ENCODE data around the gene DLEC1.

DLEC1 gene

DNA sequence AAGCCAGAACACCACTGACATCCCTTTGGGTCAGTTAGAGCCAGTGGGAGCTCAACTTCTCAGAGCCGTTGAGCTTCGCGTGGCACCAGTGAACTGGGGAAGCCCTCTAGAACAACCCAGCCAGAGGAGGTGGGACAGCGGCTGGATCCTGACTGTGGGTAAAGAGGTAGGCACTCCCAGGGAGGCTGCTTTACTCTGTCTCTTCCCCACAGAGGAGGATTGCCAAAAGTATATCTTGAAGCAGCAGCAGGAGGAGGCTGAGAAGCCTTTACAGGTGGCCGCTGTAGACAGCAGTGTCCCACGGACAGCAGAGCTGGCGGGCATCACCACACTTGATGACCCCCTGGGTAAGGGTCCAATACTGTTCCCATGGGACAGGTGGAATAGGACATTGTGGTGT is 100.6 kb downstream of the DLEC1 start:
- Histone ChIP-seq H3K9me3 (ENCODE audit: control insufficient read depth, insufficient read depth, low read length) (no peaks in the 10 kb centered on the region), H3K27me3 (ENCODE audit: control insufficient read depth, insufficient read depth, low read length) (no peaks in the 10 kb centered on the region), H3K4me3 (ENCODE audit: low read length) (peak overlapping the region; percentile 76; the same call in 1 of the 2 replicates), H3K27ac (ENCODE audit: low read length) (no peak overlapping the region), H3K4me1 (ENCODE audit: control insufficient read depth, insufficient read depth, low read length) (peaks cover 4% of the 10 kb centered on the region; the same call in 1 of the 2 replicates), H3K36me3 (ENCODE audit: control insufficient read depth, insufficient read depth, low read length) (peaks cover 6% of the 10 kb centered on the region; the same call in 1 of the 2 replicates)
- DNase-seq (ENCODE audit: low read depth, low spot score), result no peak
- no CpG with 5 or more reads among the region's 7 CpGs for WGBS (ENCODE audit: insufficient coverage, insufficient read length)

DNA sequence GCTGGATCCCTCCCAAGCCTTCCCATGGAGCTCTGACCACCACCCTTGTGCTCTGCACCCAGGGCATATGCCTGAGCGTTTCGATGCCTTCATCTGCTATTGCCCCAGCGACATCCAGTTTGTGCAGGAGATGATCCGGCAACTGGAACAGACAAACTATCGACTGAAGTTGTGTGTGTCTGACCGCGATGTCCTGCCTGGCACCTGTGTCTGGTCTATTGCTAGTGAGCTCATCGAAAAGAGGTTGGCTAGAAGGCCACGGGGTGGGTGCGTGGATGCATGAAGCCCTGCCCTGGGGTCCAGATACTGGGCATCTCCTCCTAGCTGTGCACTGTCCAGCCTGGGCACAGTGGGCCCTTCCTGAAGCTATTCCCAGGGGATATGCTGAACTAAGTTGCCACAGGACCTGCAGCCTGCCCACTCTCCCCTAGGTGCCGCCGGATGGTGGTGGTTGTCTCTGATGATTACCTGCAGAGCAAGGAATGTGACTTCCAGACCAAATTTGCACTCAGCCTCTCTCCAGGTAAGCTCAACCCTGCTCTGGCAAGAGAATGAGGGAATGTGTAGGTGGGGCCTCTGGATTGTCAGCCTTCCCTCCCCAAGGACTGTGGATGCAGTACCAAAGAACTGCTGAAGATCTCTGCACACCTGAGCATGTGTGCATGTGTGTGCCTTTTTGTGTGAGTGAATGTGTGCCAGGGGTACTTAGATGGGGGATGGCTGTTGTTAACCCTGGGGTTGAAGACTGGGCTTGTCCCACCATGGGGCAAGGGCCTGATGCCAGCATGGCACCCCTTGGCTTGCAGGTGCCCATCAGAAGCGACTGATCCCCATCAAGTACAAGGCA is 101.5 kb downstream of the DLEC1 start:
- WGBS (ENCODE audit: insufficient coverage, insufficient read length), result no CpG with 5 or more reads among the region's 13 CpGs
- Histone ChIP-seq H3K36me3 (ENCODE audit: control insufficient read depth, insufficient read depth, low read length) (peaks cover 6% of the 10 kb centered on the region; the same call in 1 of the 2 replicates), H3K4me3 (ENCODE audit: low read length) (no peak overlapping the region), H3K9me3 (ENCODE audit: control insufficient read depth, insufficient read depth, low read length) (no peaks in the 10 kb centered on the region), H3K27me3 (ENCODE audit: control insufficient read depth, insufficient read depth, low read length) (no peaks in the 10 kb centered on the region), H3K27ac (ENCODE audit: low read length) (no peak overlapping the region), H3K4me1 (ENCODE audit: control insufficient read depth, insufficient read depth, low read length) (peaks cover 4% of the 10 kb centered on the region; the same call in 1 of the 2 replicates)
- no peak for DNase-seq (ENCODE audit: low read depth, low spot score)

DNA sequence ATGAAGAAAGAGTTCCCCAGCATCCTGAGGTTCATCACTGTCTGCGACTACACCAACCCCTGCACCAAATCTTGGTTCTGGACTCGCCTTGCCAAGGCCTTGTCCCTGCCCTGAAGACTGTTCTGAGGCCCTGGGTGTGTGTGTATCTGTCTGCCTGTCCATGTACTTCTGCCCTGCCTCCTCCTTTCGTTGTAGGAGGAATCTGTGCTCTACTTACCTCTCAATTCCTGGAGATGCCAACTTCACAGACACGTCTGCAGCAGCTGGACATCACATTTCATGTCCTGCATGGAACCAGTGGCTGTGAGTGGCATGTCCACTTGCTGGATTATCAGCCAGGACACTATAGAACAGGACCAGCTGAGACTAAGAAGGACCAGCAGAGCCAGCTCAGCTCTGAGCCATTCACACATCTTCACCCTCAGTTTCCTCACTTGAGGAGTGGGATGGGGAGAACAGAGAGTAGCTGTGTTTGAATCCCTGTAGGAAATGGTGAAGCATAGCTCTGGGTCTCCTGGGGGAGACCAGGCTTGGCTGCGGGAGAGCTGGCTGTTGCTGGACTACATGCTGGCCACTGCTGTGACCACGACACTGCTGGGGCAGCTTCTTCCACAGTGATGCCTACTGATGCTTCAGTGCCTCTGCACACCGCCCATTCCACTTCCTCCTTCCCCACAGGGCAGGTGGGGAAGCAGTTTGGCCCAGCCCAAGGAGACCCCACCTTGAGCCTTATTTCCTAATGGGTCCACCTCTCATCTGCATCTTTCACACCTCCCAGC is 102.4 kb downstream of the DLEC1 start:
- WGBS (ENCODE audit: insufficient coverage, insufficient read length), result no CpG with 5 or more reads among the region's 7 CpGs
- no peak overlapping the region for H3K27ac ChIP-seq (ENCODE audit: low read length)
- DNase-seq (ENCODE audit: low read depth, low spot score), result no peak
- no peaks in the 10 kb centered on the region for H3K9me3 ChIP-seq (ENCODE audit: control insufficient read depth, insufficient read depth, low read length)
- peaks cover 4% of the 10 kb centered on the region; the same call in 1 of the 2 replicates for H3K4me1 ChIP-seq (ENCODE audit: control insufficient read depth, insufficient read depth, low read length)
- no peak overlapping the region for H3K4me3 ChIP-seq (ENCODE audit: low read length)
- H3K36me3 ChIP-seq (ENCODE audit: control insufficient read depth, insufficient read depth, low read length), result peaks cover 6% of the 10 kb centered on the region; the same call in 1 of the 2 replicates
- H3K27me3 ChIP-seq (ENCODE audit: control insufficient read depth, insufficient read depth, low read length), result no peaks in the 10 kb centered on the region

DNA sequence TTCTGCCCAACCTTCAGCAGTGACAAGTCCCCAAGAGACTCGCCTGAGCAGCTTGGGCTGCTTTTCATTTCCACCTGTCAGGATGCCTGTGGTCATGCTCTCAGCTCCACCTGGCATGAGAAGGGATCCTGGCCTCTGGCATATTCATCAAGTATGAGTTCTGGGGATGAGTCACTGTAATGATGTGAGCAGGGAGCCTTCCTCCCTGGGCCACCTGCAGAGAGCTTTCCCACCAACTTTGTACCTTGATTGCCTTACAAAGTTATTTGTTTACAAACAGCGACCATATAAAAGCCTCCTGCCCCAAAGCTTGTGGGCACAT is 102.9 kb downstream of the DLEC1 start:
- no CpG with 5 or more reads among the region's 2 CpGs for WGBS (ENCODE audit: insufficient coverage, insufficient read length)
- no peaks in the 10 kb centered on the region for H3K9me3 ChIP-seq (ENCODE audit: control insufficient read depth, insufficient read depth, low read length)
- peaks cover 4% of the 10 kb centered on the region; the same call in 1 of the 2 replicates for H3K4me1 ChIP-seq (ENCODE audit: control insufficient read depth, insufficient read depth, low read length)
- H3K27ac ChIP-seq (ENCODE audit: low read length), result no peak overlapping the region
- H3K36me3 ChIP-seq (ENCODE audit: control insufficient read depth, insufficient read depth, low read length), result peaks cover 6% of the 10 kb centered on the region; the same call in 1 of the 2 replicates
- no peak overlapping the region for H3K4me3 ChIP-seq (ENCODE audit: low read length)
- H3K27me3 ChIP-seq (ENCODE audit: control insufficient read depth, insufficient read depth, low read length), result no peaks in the 10 kb centered on the region
- DNase-seq (ENCODE audit: low read depth, low spot score), result no peak

DNA sequence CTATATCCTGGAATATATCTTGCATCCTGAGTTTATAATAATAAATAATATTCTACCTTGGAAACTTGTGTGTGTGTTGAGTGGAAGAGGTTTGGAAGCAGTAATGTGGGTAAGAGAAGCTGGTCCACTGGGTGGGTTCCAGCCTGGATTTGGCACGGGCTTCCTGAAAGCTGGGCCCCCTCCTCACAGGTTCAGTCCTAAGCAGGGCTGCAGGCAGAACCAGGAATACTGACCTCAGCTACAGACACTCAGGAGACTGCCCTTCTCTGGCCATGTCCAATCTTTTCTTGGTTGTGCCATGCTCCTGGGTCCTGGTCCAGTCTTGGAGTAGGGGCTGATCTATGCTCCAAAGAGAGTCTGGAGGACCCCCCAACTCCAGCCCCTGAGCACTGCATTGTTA is 104.0 kb downstream of the DLEC1 start:
- WGBS (ENCODE audit: insufficient coverage, insufficient read length), result no CpG with 5 or more reads among the region's 1 CpG
- Histone ChIP-seq H3K9me3 (ENCODE audit: control insufficient read depth, insufficient read depth, low read length) (no peaks in the 10 kb centered on the region), H3K36me3 (ENCODE audit: control insufficient read depth, insufficient read depth, low read length) (peaks cover 6% of the 10 kb centered on the region; the same call in 1 of the 2 replicates)

DNA sequence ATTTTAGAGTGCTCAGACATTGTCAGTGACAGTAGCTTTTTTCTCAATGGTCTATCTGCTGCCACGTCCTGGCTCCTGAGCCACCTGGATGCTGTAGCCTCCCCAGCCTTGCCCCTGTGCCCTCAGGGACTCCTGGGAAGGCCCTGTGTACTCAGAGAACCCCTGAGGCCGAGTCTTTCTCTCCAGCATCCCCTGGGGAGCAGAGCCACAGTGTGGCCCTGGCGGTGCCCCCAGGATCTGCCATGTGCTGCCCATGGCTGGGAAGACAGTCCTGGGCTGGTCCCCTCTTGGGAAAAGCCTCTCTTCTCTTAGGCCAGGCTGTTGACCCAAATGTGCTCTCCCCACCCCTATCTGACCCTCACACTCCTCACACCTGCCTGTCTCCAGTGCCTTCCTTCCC is 104.5 kb downstream of the DLEC1 start:
- H3K27me3 ChIP-seq (ENCODE audit: control insufficient read depth, insufficient read depth, low read length), result no peaks in the 10 kb centered on the region
- peaks cover 2% of the 10 kb centered on the region; the same call in 1 of the 2 replicates for H3K4me1 ChIP-seq (ENCODE audit: control insufficient read depth, insufficient read depth, low read length)
- DNase-seq (ENCODE audit: low read depth, low spot score), result no peak
- no peak overlapping the region for H3K27ac ChIP-seq (ENCODE audit: low read length)
- no peak overlapping the region for H3K4me3 ChIP-seq (ENCODE audit: low read length)
- no CpG with 5 or more reads among the region's 3 CpGs for WGBS (ENCODE audit: insufficient coverage, insufficient read length)
- H3K9me3 ChIP-seq (ENCODE audit: control insufficient read depth, insufficient read depth, low read length), result no peaks in the 10 kb centered on the region
- peaks cover 6% of the 10 kb centered on the region; the same call in 1 of the 2 replicates for H3K36me3 ChIP-seq (ENCODE audit: control insufficient read depth, insufficient read depth, low read length)

More for the DNA sequence above, 104.0 kb downstream of the DLEC1 start:
- Histone ChIP-seq H3K27me3 (ENCODE audit: control insufficient read depth, insufficient read depth, low read length) (no peaks in the 10 kb centered on the region), H3K4me1 (ENCODE audit: control insufficient read depth, insufficient read depth, low read length) (peaks cover 2% of the 10 kb centered on the region; the same call in 1 of the 2 replicates), H3K4me3 (ENCODE audit: low read length) (no peak overlapping the region), H3K27ac (ENCODE audit: low read length) (no peak overlapping the region)
- no peak for DNase-seq (ENCODE audit: low read depth, low spot score)

DNA sequence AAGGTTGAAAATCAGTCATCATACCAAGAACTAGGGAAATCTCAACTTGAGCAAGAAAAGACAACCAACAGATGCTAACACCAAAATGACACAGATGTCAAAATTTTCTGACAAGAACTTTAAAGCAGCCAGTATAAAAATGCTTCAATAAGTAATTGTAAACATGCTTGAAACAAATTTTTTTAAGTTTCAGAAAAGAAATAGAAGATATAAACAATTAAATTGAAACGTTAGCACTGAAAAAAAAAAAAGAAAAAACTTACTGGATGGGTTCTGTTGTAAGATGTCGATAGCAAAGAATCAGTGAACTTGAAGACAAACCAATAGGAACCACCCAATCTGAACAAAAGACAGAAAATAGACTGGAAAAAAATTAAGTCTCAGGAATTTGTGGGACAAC is 107.5 kb downstream of the DLEC1 start:
- Histone ChIP-seq H3K9me3 (ENCODE audit: control insufficient read depth, insufficient read depth, low read length) (no peaks in the 10 kb centered on the region), H3K4me3 (ENCODE audit: low read length) (no peak overlapping the region), H3K27ac (ENCODE audit: low read length) (no peak overlapping the region), H3K4me1 (ENCODE audit: control insufficient read depth, insufficient read depth, low read length) (no peaks in the 10 kb centered on the region), H3K27me3 (ENCODE audit: control insufficient read depth, insufficient read depth, low read length) (no peaks in the 10 kb centered on the region), H3K36me3 (ENCODE audit: control insufficient read depth, insufficient read depth, low read length) (peaks cover 2% of the 10 kb centered on the region; the same call in 1 of the 2 replicates)
- no peak for DNase-seq (ENCODE audit: low read depth, low spot score)
- no CpG with 5 or more reads among the region's 2 CpGs for WGBS (ENCODE audit: insufficient coverage, insufficient read length)

DNA sequence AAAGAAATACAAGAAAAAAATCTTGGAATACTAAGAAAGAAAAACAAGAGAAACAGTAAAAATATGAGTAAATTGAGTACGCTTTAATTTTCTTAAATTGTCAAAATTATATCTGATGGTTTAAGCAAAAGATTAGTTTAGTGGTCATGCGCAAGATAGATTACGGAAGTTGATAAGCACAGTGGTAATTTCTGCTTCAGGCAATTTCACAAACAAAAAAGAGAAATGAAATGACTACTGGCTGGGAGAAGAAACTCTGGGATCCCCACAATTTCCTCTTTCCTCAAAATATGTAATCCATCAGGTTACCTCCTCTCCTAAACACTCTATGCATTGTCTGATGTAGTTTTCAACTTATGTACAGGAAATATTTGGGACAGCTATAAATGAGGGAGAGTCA is 108.4 kb downstream of the DLEC1 start:
- Histone ChIP-seq H3K4me1 (ENCODE audit: control insufficient read depth, insufficient read depth, low read length) (no peaks in the 10 kb centered on the region), H3K27ac (ENCODE audit: low read length) (no peak overlapping the region), H3K36me3 (ENCODE audit: control insufficient read depth, insufficient read depth, low read length) (no peaks in the 10 kb centered on the region), H3K27me3 (ENCODE audit: control insufficient read depth, insufficient read depth, low read length) (no peaks in the 10 kb centered on the region), H3K9me3 (ENCODE audit: control insufficient read depth, insufficient read depth, low read length) (no peaks in the 10 kb centered on the region), H3K4me3 (ENCODE audit: low read length) (no peak overlapping the region)
- no CpG with 5 or more reads among the region's 3 CpGs for WGBS (ENCODE audit: insufficient coverage, insufficient read length)
- DNase-seq (ENCODE audit: low read depth, low spot score), result no peak

DNA sequence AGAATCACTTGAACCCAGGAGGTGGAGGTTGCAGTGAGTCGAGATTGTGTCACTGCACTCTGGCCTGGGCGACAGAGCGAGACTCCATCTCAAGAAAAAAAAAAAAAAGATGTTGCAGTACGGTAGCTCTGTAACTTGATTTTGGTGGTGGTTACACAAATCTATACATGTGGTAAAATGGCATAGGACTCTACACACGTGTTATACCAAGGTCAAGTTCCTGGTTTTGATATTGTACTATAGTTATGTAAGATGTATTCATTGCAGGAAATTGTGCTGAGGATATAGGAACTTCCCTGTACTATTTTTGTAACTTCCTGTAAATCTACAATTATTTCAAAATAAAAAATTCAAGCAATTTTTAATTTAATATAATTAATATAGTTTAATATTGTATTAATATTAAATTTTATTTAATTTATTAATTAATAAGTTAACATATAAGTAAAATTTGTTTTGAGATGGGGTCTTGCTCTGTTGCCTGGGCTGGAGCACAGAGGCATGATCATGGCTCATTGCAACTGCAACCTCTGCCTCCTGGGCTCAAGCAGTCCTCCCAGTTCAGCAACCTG is 109.4 kb downstream of the DLEC1 start:
- no peaks in the 10 kb centered on the region for H3K36me3 ChIP-seq (ENCODE audit: control insufficient read depth, insufficient read depth, low read length)
- no CpG with 5 or more reads among the region's 5 CpGs for WGBS (ENCODE audit: insufficient coverage, insufficient read length)
- H3K9me3 ChIP-seq (ENCODE audit: control insufficient read depth, insufficient read depth, low read length), result no peaks in the 10 kb centered on the region
- H3K27ac ChIP-seq (ENCODE audit: low read length), result no peak overlapping the region
- no peak overlapping the region for H3K4me3 ChIP-seq (ENCODE audit: low read length)
- no peak for DNase-seq (ENCODE audit: low read depth, low spot score)
- no peaks in the 10 kb centered on the region for H3K27me3 ChIP-seq (ENCODE audit: control insufficient read depth, insufficient read depth, low read length)
- H3K4me1 ChIP-seq (ENCODE audit: control insufficient read depth, insufficient read depth, low read length), result no peaks in the 10 kb centered on the region

DNA sequence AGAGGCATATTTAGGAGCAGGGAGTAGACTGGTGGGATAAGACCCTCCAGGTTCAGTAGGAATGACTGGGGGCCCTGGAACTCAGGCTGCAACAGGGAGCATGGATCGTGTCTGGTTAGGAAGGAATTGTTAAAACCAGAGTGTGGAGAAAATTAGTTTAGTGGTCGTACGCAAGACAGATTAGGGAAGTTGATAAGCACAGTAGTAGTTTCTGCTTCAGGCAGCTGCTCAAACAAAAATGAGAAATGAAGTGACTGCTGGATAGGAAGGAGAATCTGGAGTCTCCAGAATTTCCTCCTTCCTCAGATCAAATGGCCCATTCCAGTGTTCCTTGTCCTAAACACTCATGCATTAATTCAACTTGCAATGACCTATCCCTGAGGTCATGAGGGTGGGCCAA is 110.7 kb downstream of the DLEC1 start:
- no peak overlapping the region for H3K27ac ChIP-seq (ENCODE audit: low read length)
- H3K27me3 ChIP-seq (ENCODE audit: control insufficient read depth, insufficient read depth, low read length), result no peaks in the 10 kb centered on the region
- H3K36me3 ChIP-seq (ENCODE audit: control insufficient read depth, insufficient read depth, low read length), result no peaks in the 10 kb centered on the region
- 100% methylated on average over 2 of the region's 3 CpGs for WGBS (ENCODE audit: insufficient coverage, insufficient read length)
- H3K4me3 ChIP-seq (ENCODE audit: low read length), result no peak overlapping the region
- H3K9me3 ChIP-seq (ENCODE audit: control insufficient read depth, insufficient read depth, low read length), result no peaks in the 10 kb centered on the region
- H3K4me1 ChIP-seq (ENCODE audit: control insufficient read depth, insufficient read depth, low read length), result no peaks in the 10 kb centered on the region
- DNase-seq (ENCODE audit: low read depth, low spot score), result no peak

Measured in iPS DF 6.9 (cell line).